CD4-positive, CD25-positive, alpha-beta regulatory T cell (primary cell): ENCODE results near the gene HTR2A. TPM values are rescaled to one million over a fixed set of nuclear protein-coding genes. Genes with fewer than 3 reads are reported as not detected.

Source experiments
- ATAC-seq, 2 donors: fragments of 150-1000 bp; cut with Tn5 transposase; one replicate each; pipeline ENCODE4 v1.10.0; 2021; ENCODE audit warnings: low read depth in 2 of 2, moderate number of reproducible peaks in 2 of 2, moderate library complexity in 1 of 2
- DNase-seq, 3 donors: peaks; one replicate each; pipeline versions ENCODE4 v3.0.0 to v3.0.0-alpha.2; 2012 to 2022; ENCODE audit warnings: mixed read lengths in 1 of 3
- H3K27ac ChIP-seq: one replicate; pipeline ENCODE4 v1.7.0; 2013; ENCODE audit warnings: mild to moderate bottlenecking, low read length; ENCODE audit not compliant: insufficient read depth, poor library complexity, severe bottlenecking
- H3K27me3 ChIP-seq: one replicate; pipeline ENCODE4 v1.7.0; 2013; ENCODE audit warnings: low read length; ENCODE audit not compliant: control insufficient read depth, insufficient read depth
- H3K36me3 ChIP-seq: one replicate; pipeline ENCODE4 v1.7.0; 2013; ENCODE audit warnings: mild to moderate bottlenecking, low read length, moderate library complexity; ENCODE audit not compliant: control insufficient read depth, insufficient read depth
- H3K4me1 ChIP-seq: 2 replicates; pipeline ENCODE4 v1.7.0; 2013; ENCODE audit warnings: mild to moderate bottlenecking, low read length; ENCODE audit not compliant: insufficient read depth, control insufficient read depth, poor library complexity, severe bottlenecking
- H3K4me3 ChIP-seq: one replicate; pipeline ENCODE4 v1.7.0; 2013; ENCODE audit warnings: low read depth, mild to moderate bottlenecking, low read length, moderate library complexity
- H3K9me3 ChIP-seq, 2 experiments: 1 replicate in 1 of 2; 2 replicates in 1 of 2; pipeline ENCODE4 v1.7.0; 2013; ENCODE audit warnings: low read length in 2 of 2, mild to moderate bottlenecking in 1 of 2, moderate library complexity in 1 of 2; ENCODE audit not compliant: control insufficient read depth in 2 of 2
- H3K27ac Mint-ChIP-seq, 3 donors: one replicate each; pipeline ENCODE4 v1.8.0; 2020 to 2022; ENCODE audit warnings: mild to moderate bottlenecking in 3 of 3, mixed read lengths in 3 of 3, moderate library complexity in 2 of 3
- H3K27me3 Mint-ChIP-seq: one replicate; pipeline ENCODE4 v1.8.0; 2022; ENCODE audit warnings: mild to moderate bottlenecking, mixed read lengths
- H3K36me3 Mint-ChIP-seq: one replicate; pipeline ENCODE4 v1.8.0; 2020; ENCODE audit warnings: mixed read lengths
- H3K4me1 Mint-ChIP-seq, 4 donors: one replicate each; pipeline ENCODE4 v1.8.0; 2020 to 2022; ENCODE audit warnings: mixed read lengths in 4 of 4, mild to moderate bottlenecking in 1 of 4
- H3K4me3 Mint-ChIP-seq, 4 donors: one replicate each; pipeline ENCODE4 v1.8.0; 2020 to 2022; ENCODE audit warnings: mild to moderate bottlenecking in 4 of 4, mixed read lengths in 4 of 4, moderate library complexity in 3 of 4
- H3K9me3 Mint-ChIP-seq, 7 donors: one replicate each; pipeline ENCODE4 v1.8.0; 2020 to 2022; ENCODE audit warnings: mixed read lengths in 7 of 7, mild to moderate bottlenecking in 3 of 7, moderate library complexity in 2 of 7
- polyA plus RNA-seq, 4 donors: library from polyadenylated mRNA; unstranded; fragments of 300-500 nt; fragmentation: Illumina TruSeq; gene quantifications; one replicate each; pipeline ENCODE4 v1.2.3, GENCODE V29; 2021
- total RNA-seq: library from RNA; stranded (reverse); gene quantifications from one replicate; pipeline ENCODE4 v1.2.3, GENCODE V29; 2022

Gene HTR2A
- total and polyA plus RNA-seq, 5 donors from 2014 or later: not detected

GRCh38 chr13:46909042-46909441 is 12.2 kb upstream of the HTR2A start:
- H3K27ac ChIP-seq: no peak overlapping the region
- H3K9me3 ChIP-seq: no peaks in the 10 kb centered on the region
- no peaks in the 10 kb centered on the region for H3K4me1 ChIP-seq
- no peaks in the 10 kb centered on the region for H3K36me3 Mint-ChIP-seq
- peaks cover 6% of the 10 kb centered on the region for H3K27me3 ChIP-seq
- DNase-seq (no peak), ATAC-seq (no peak)
- no peak overlapping the region for H3K4me3 Mint-ChIP-seq
- H3K27me3 Mint-ChIP-seq: peaks cover 7% of the 10 kb centered on the region
- H3K4me1 Mint-ChIP-seq: no peaks in the 10 kb centered on the region
- peaks cover 0 to 4% (median 0%) of the 10 kb centered on the region in 7 donors for H3K9me3 Mint-ChIP-seq
- no peak overlapping the region for H3K4me3 ChIP-seq
- no peak overlapping the region for H3K27ac Mint-ChIP-seq
- no peaks in the 10 kb centered on the region for H3K36me3 ChIP-seq

- Histone ChIP-seq H3K27me3 (peaks cover 7% of the 10 kb centered on the region), H3K36me3 (no peaks in the 10 kb centered on the region), H3K4me1 (no peaks in the 10 kb centered on the region), H3K9me3 (no peaks in the 10 kb centered on the region), H3K27ac (no peak overlapping the region), H3K4me3 (no peak overlapping the region)
- Mint-ChIP-seq H3K9me3 (peaks cover 0 to 4% (median 0%) of the 10 kb centered on the region in 7 donors), H3K27ac (no peak overlapping the region), H3K27me3 (peaks cover 7% of the 10 kb centered on the region), H3K36me3 (no peaks in the 10 kb centered on the region), H3K4me1 (no peaks in the 10 kb centered on the region), H3K4me3 (no peak overlapping the region)
- ATAC-seq: no peak
- no peak for DNase-seq
Observed at GRCh38 chr13:46908501-46908900, 11.6 kb upstream of the HTR2A start.

GRCh38 chr13:46906405-46906804 is 9.6 kb upstream of the HTR2A start:
- H3K27ac Mint-ChIP-seq: no peak overlapping the region
- H3K4me1 ChIP-seq: no peaks in the 10 kb centered on the region
- H3K27me3 ChIP-seq: peaks cover 4% of the 10 kb centered on the region
- H3K27me3 Mint-ChIP-seq: peaks cover 11% of the 10 kb centered on the region
- no peak overlapping the region for H3K4me3 Mint-ChIP-seq
- H3K36me3 Mint-ChIP-seq: no peaks in the 10 kb centered on the region
- peaks cover 0 to 3% (median 0%) of the 10 kb centered on the region in 7 donors for H3K9me3 Mint-ChIP-seq
- H3K4me1 Mint-ChIP-seq: no peaks in the 10 kb centered on the region
- H3K4me3 ChIP-seq: no peak overlapping the region
- no peaks in the 10 kb centered on the region for H3K9me3 ChIP-seq
- no peak for ATAC-seq
- no peak overlapping the region for H3K27ac ChIP-seq
- no peaks in the 10 kb centered on the region for H3K36me3 ChIP-seq
- DNase-seq: no peak

GRCh38 chr13:46905249-46905648 is 8.4 kb upstream of the HTR2A start:
- Histone ChIP-seq H3K27me3 (peaks cover 3% of the 10 kb centered on the region), H3K27ac (no peak overlapping the region), H3K4me3 (no peak overlapping the region), H3K36me3 (no peaks in the 10 kb centered on the region), H3K4me1 (no peaks in the 10 kb centered on the region), H3K9me3 (no peaks in the 10 kb centered on the region)
- no peak for ATAC-seq
- no peaks in the 10 kb centered on the region for H3K36me3 Mint-ChIP-seq
- DNase-seq: no peak
- no peak overlapping the region for H3K27ac Mint-ChIP-seq
- peaks cover 0 to 3% (median 0%) of the 10 kb centered on the region in 7 donors for H3K9me3 Mint-ChIP-seq
- H3K27me3 Mint-ChIP-seq: peaks cover 15% of the 10 kb centered on the region
- no peak overlapping the region for H3K4me3 Mint-ChIP-seq
- no peaks in the 10 kb centered on the region for H3K4me1 Mint-ChIP-seq

GRCh38 chr13:46903748-46904147 is 6.9 kb upstream of the HTR2A start:
- no peaks in the 10 kb centered on the region for H3K9me3 ChIP-seq
- H3K27ac ChIP-seq: no peak overlapping the region
- H3K4me3 Mint-ChIP-seq: no peak overlapping the region
- no peaks in the 10 kb centered on the region for H3K4me1 Mint-ChIP-seq
- H3K27ac Mint-ChIP-seq: no peak overlapping the region
- H3K4me1 ChIP-seq: no peaks in the 10 kb centered on the region
- H3K4me3 ChIP-seq: no peak overlapping the region
- peaks cover 14% of the 10 kb centered on the region for H3K27me3 Mint-ChIP-seq
- DNase-seq (no peak), ATAC-seq (no peak)
- peaks cover 3% of the 10 kb centered on the region for H3K27me3 ChIP-seq
- H3K9me3 Mint-ChIP-seq: peaks cover 0 to 3% (median 0%) of the 10 kb centered on the region in 7 donors
- no peaks in the 10 kb centered on the region for H3K36me3 ChIP-seq
- H3K36me3 Mint-ChIP-seq: no peaks in the 10 kb centered on the region

- Histone ChIP-seq H3K36me3 (no peaks in the 10 kb centered on the region), H3K4me3 (no peak overlapping the region), H3K27ac (no peak overlapping the region), H3K9me3 (no peaks in the 10 kb centered on the region), H3K27me3 (peaks cover 8% of the 10 kb centered on the region), H3K4me1 (no peaks in the 10 kb centered on the region)
- Mint-ChIP-seq H3K4me1 (peaks cover 0 to 2% (median under 1%) of the 10 kb centered on the region in 4 donors), H3K9me3 (peaks cover 0 to 2% (median 0%) of the 10 kb centered on the region in 7 donors), H3K4me3 (no peak overlapping the region), H3K36me3 (no peaks in the 10 kb centered on the region), H3K27ac (no peak overlapping the region), H3K27me3 (peaks cover 28% of the 10 kb centered on the region)
- no peak for DNase-seq
- no peak for ATAC-seq
Observed at GRCh38 chr13:46901721-46902120, 4.9 kb upstream of the HTR2A start.

- no peaks in the 10 kb centered on the region for H3K9me3 ChIP-seq
- H3K27me3 ChIP-seq: peaks cover 8% of the 10 kb centered on the region
- H3K4me1 ChIP-seq: no peaks in the 10 kb centered on the region
- peaks cover 0 to 9% (median 1%) of the 10 kb centered on the region in 4 donors for H3K4me1 Mint-ChIP-seq
- no peak overlapping the region for H3K4me3 ChIP-seq
- no peak overlapping the region for H3K4me3 Mint-ChIP-seq
- peaks cover 41% of the 10 kb centered on the region for H3K27me3 Mint-ChIP-seq
- no peak for ATAC-seq
- H3K27ac ChIP-seq: no peak overlapping the region
- no peak for DNase-seq
- no peaks in the 10 kb centered on the region for H3K36me3 Mint-ChIP-seq
- no peaks in the 10 kb centered on the region for H3K36me3 ChIP-seq
- peaks cover 0 to 2% (median 0%) of the 10 kb centered on the region in 7 donors for H3K9me3 Mint-ChIP-seq
- H3K27ac Mint-ChIP-seq: peak overlapping the region in 1 of 3 donors; percentile 39
Observed at GRCh38 chr13:46899801-46900200, 2.9 kb upstream of the HTR2A start.

GRCh38 chr13:46895381-46895780 is 1.5 kb downstream of the HTR2A start:
- Mint-ChIP-seq H3K27ac (no peak overlapping the region), H3K36me3 (no peaks in the 10 kb centered on the region), H3K4me1 (peaks cover 0 to 22% (median 10%) of the 10 kb centered on the region in 4 donors), H3K9me3 (peaks cover 0 to 1% (median 0%) of the 10 kb centered on the region in 7 donors), H3K4me3 (no peak overlapping the region), H3K27me3 (peaks cover 62% of the 10 kb centered on the region)
- no peak for DNase-seq
- Histone ChIP-seq H3K36me3 (no peaks in the 10 kb centered on the region), H3K27ac (no peak overlapping the region), H3K9me3 (no peaks in the 10 kb centered on the region), H3K4me1 (peaks cover 10% of the 10 kb centered on the region), H3K4me3 (no peak overlapping the region), H3K27me3 (peaks cover 24% of the 10 kb centered on the region)
- ATAC-seq: no peak
